ENCODE results near the gene TRIM8.
"Not testable (repeated sequence)": the region's sequence is repeated elsewhere in the genome, so short reads cannot be mapped to it uniquely, and the experiment has no call there.

The TRIM8 gene

GRCh38 chr10:102649797-102650654, 5.7 kb downstream of the TRIM8 start:
- no peak for DNase-seq (ENCODE audit: low read depth in 2 of 2, low spot score in 1 of 2)

GRCh38 chr10:102650655-102651454, 6.6 kb downstream of the TRIM8 start:
- DNase-seq (ENCODE audit: low read depth in 2 of 2, low spot score in 1 of 2), result no peak

- DNase-seq (ENCODE audit: low read depth in 2 of 2, low spot score in 1 of 2), result no peak
Measured at GRCh38 chr10:102651455-102652169, 7.3 kb downstream of the TRIM8 start.

- DNase-seq (ENCODE audit: low read depth in 2 of 2, low spot score in 1 of 2), result no peak
Measured at GRCh38 chr10:102652170-102652916, 8.1 kb downstream of the TRIM8 start.

- DNase-seq (ENCODE audit: low read depth in 2 of 2, low spot score in 1 of 2), result no peak
Measured at GRCh38 chr10:102653060-102653459, 8.8 kb downstream of the TRIM8 start.

- no peak for DNase-seq (ENCODE audit: low read depth in 2 of 2, low spot score in 1 of 2)
Measured at GRCh38 chr10:102654566-102654965, 10.3 kb downstream of the TRIM8 start.

GRCh38 chr10:102654969-102655368, 10.7 kb downstream of the TRIM8 start:
- DNase-seq (ENCODE audit: low read depth in 2 of 2, low spot score in 1 of 2), result no peak

- DNase-seq (ENCODE audit: low read depth in 2 of 2, low spot score in 1 of 2), result no peak
Measured at GRCh38 chr10:102656026-102656425, 11.7 kb downstream of the TRIM8 start.

- DNase-seq (ENCODE audit: low read depth in 2 of 2, low spot score in 1 of 2), result no peak
Measured at GRCh38 chr10:102656791-102657371, 12.6 kb downstream of the TRIM8 start.

GRCh38 chr10:102657451-102657850, 13.2 kb downstream of the TRIM8 start:
- no peak for DNase-seq (ENCODE audit: low read depth in 2 of 2, low spot score in 1 of 2)

- DNase-seq (ENCODE audit: low read depth in 2 of 2, low spot score in 1 of 2), result no peak
Measured at GRCh38 chr10:102657984-102658724, 13.9 kb downstream of the TRIM8 start.

GRCh38 chr10:102658802-102659201, 14.5 kb downstream of the TRIM8 start:
- no peak for DNase-seq (ENCODE audit: low read depth in 2 of 2, low spot score in 1 of 2)

GRCh38 chr10:102660888-102661657, 16.8 kb downstream of the TRIM8 start:
- no peak for DNase-seq (ENCODE audit: low read depth in 2 of 2, low spot score in 1 of 2)

- no peak for DNase-seq (ENCODE audit: low read depth in 2 of 2, low spot score in 1 of 2)
Measured at GRCh38 chr10:102661658-102662028, 17.4 kb downstream of the TRIM8 start.

- DNase-seq (ENCODE audit: low read depth in 2 of 2, low spot score in 1 of 2), result no peak
Measured at GRCh38 chr10:102665904-102666509, 21.7 kb downstream of the TRIM8 start.

- not testable (repeated sequence) for DNase-seq (ENCODE audit: low read depth in 2 of 2, low spot score in 1 of 2)
Measured at GRCh38 chr10:102667411-102667810, 23.1 kb downstream of the TRIM8 start.

GRCh38 chr10:102668326-102669107, 24.2 kb downstream of the TRIM8 start:
- DNase-seq (ENCODE audit: low read depth in 2 of 2, low spot score in 1 of 2), result no peak
